Psoas muscle (tissue), 8 donors: ENCODE measurements around the gene LSM10. TPM values are rescaled to one million over a fixed set of nuclear protein-coding genes. Genes with fewer than 3 reads are reported as not detected.
A peak's percentile ranks its signal among the peaks of the same experiment; 100 is the strongest.

Source experiments
- ATAC-seq, 4 donors: fragments of 200-7000 bp; cut with Tn5 transposase; one replicate each; pipeline ENCODE4 v1.9.1; 2020; ENCODE audit warnings: moderate library complexity in 3 of 4, mild to moderate bottlenecking in 2 of 4
- DNase-seq, 2 donors: peaks; one replicate each; pipeline ENCODE4 v3.0.0-alpha.2; 2020
- H3K27ac ChIP-seq: fragments of 200-600 bp; one replicate; pipeline ENCODE4 v1.8.0; 2022
- H3K27me3 ChIP-seq, 3 donors: fragments of 200-600 bp in 1 of 3; one replicate each; pipeline versions ENCODE4 v1.6.1 to v1.8.0; 2013 to 2022; ENCODE audit warnings: low read length in 2 of 3, mild to moderate bottlenecking in 2 of 3, moderate library complexity in 1 of 3; ENCODE audit not compliant: insufficient read depth in 3 of 3
- H3K36me3 ChIP-seq, 2 donors: fragments of 200-600 bp in 1 of 2; one replicate each; pipeline versions ENCODE4 v1.6.1 to v1.8.0; 2013 to 2022; ENCODE audit warnings: low read depth in 1 of 2, mild to moderate bottlenecking in 1 of 2, moderate library complexity in 1 of 2; ENCODE audit not compliant: insufficient read depth in 1 of 2
- H3K4me1 ChIP-seq: fragments of 200-600 bp; one replicate; pipeline ENCODE4 v1.8.0; 2022
- H3K4me3 ChIP-seq: fragments of 200-600 bp; one replicate; pipeline ENCODE4 v1.8.0; 2022; ENCODE audit warnings: mild to moderate bottlenecking
- H3K9me3 ChIP-seq: fragments of 200-600 bp; one replicate; pipeline ENCODE4 v1.8.0; 2022
- WGBS, 3 donors: extraction: QIAGEN DNeasy Blood & Tissue Kit; methylation state at CpG; one replicate each; pipeline versions ENCODE4 v1.1.6 to v1.1.7; 2013; 5-methylcytosine and 5-hydroxymethylcytosine counted together
- intact Hi-C, 2 donors: fragments of 100-400 bp; cut with DNase I; formaldehyde crosslinking; loops; one replicate each; pipeline versions ENCODE4 v1.11.0 to v1.14.2; 2022
- long read RNA-seq, 2 donors: library from polyadenylated mRNA; unstranded; transcript quantifications; one replicate each; pipeline ENCODE4 v2.0.0, GENCODE V29; 2021
- polyA plus RNA-seq, 3 donors: library from polyadenylated mRNA; stranded (reverse); fragments of 200-250 nt; gene quantifications; one replicate each; pipeline ENCODE4 v1.2.3, GENCODE V29; 2013
- total RNA-seq, 4 donors: library from RNA; stranded (reverse); fragmentation: NEBNext Ultra II Directional in 2 of 4; extraction: Animal tissue kit (Norgen Biotek cat#: 25700) in 2 of 4; gene quantifications; one replicate each; pipeline versions ENCODE4 v1.2.1 to v1.2.4, GENCODE V29; 2021 to 2023
- TF ChIP-seq, protein P1 (sequence below): fragments of 200-600 bp; IDR thresholded peaks from one replicate; pipeline ENCODE4 v1.8.0; 2022; ENCODE audit warnings: antibody characterized with exemption
- donor health status: healthy with polysubstance abuse.
- donor health status: DM: no; HTN: no; CAD: no; lungs with moderate emphysema.
- donor health status: Bipolar disorder and iron deficiency.
- donor health status: healthy.
- donor health status: DM: yes; HTN: yes; CAD: no.
- donor health status: DM: no; HTN: no; CAD: no.
- donor health status: DM: no; HTN: no; CAD: no.
- donor health status: DM: yes; HTN: yes; CAD: no.

The LSM10 gene
- total RNA-seq (100 to 1,000 TPM in 1 of 4 donors, 10 to 100 TPM in 3; 80.3 to 102 (median 95.6) TPM), polyA plus RNA-seq (100 to 1,000 TPM; 134 to 246 (median 156) TPM)
- long read RNA-seq, donor 1, transcript LSM10-201 (2 exons, 850 nt) = major isoform, 27 of 29 reads
- long read RNA-seq, donor 1, partial matches to known transcripts = 0 of 29 reads
- long read RNA-seq, donor 1, other reads (novel, unspliced or antisense) = 2 of 29 reads
- long read RNA-seq, donor 2, transcript LSM10-201 (2 exons, 850 nt) = major isoform, 46 of 54 reads
- long read RNA-seq, donor 2, partial matches to known transcripts = 0 of 54 reads
- long read RNA-seq, donor 2, other reads (novel, unspliced or antisense) = 8 of 54 reads

DNA sequence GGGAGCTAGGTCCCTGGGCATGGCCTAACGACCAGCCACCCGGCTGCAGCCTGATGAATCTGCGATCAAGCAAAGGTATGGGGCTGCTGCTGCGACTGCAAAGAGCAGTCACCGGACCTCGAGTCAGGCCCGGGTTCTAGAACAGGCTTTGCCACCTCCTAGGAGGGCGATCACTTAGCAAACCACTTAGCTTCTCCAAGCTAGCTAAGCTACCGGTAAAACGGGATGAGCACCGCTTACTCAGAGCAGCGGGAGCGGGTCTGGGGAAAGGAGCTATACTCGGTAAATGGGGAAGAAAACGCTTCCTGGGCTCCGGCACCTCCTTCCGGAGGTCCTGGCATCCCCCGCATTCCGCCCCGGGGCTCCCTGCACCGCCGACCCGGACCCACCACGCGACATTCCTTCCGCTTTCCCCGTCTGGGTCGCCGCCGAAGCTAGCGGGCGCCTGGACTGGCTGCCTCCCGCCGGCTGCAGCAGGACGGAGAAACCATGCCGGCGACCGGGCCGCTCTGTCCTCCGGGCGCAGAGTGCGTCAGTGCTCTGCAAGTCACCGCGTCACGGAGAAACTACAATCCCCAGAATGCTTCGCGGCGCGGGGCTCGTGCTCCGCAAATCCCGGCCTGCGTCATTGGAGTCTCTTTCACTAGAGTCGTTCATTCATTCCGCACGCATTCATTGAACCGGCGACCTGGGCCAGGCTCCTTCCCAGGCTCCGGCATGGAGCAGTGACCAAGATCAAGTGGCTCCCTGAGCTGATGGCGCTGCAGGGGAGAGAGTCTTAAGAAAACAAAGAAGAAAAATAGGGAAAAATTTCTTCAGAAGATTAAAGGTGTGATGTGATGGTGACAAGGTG lies at the start of gene LSM10:
Gene LSM10, minus strand, starts transcription at position 531 of the 853 bp plus-strand sequence. CDS start 3,779 bp downstream, outside the sequence.
- DNase-seq (peak; percentile 94 to 97), ATAC-seq (peak; percentile 96 to 98 (median 96))
- Histone ChIP-seq H3K27ac (peak within 1 kb of the TSS; percentile 97), H3K27me3 (no peaks in the 10 kb centered on the region), H3K36me3 (peaks cover 0 to 18% of the 10 kb centered on the region in 2 donors), H3K9me3 (no peaks in the 10 kb centered on the region), H3K4me3 (peak within 1 kb of the TSS; percentile 88), H3K4me1 (peaks cover 24% of the 10 kb centered on the region)
- 0% methylated on average over 57 to 60 of the region's 60 CpGs for WGBS, 3 donors
- intact Hi-C loops = no loop called here
- TF ChIP-seq, protein P1, sequence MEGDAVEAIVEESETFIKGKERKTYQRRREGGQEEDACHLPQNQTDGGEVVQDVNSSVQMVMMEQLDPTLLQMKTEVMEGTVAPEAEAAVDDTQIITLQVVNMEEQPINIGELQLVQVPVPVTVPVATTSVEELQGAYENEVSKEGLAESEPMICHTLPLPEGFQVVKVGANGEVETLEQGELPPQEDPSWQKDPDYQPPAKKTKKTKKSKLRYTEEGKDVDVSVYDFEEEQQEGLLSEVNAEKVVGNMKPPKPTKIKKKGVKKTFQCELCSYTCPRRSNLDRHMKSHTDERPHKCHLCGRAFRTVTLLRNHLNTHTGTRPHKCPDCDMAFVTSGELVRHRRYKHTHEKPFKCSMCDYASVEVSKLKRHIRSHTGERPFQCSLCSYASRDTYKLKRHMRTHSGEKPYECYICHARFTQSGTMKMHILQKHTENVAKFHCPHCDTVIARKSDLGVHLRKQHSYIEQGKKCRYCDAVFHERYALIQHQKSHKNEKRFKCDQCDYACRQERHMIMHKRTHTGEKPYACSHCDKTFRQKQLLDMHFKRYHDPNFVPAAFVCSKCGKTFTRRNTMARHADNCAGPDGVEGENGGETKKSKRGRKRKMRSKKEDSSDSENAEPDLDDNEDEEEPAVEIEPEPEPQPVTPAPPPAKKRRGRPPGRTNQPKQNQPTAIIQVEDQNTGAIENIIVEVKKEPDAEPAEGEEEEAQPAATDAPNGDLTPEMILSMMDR = no peak

GRCh38 chr1:36447450-36447849 lies 49.7 kb upstream of the LSM10 start:
- TF ChIP-seq, protein P1 = no peak
- Histone ChIP-seq H3K36me3 (peaks cover 0 to 7% of the 10 kb centered on the region in 2 donors), H3K27ac (no peak overlapping the region), H3K4me3 (no peak overlapping the region), H3K9me3 (no peaks in the 10 kb centered on the region), H3K4me1 (no peaks in the 10 kb centered on the region), H3K27me3 (no peaks in the 10 kb centered on the region)
- no peak for DNase-seq
- intact Hi-C loops = no loop called here
- no peak for ATAC-seq

DNA sequence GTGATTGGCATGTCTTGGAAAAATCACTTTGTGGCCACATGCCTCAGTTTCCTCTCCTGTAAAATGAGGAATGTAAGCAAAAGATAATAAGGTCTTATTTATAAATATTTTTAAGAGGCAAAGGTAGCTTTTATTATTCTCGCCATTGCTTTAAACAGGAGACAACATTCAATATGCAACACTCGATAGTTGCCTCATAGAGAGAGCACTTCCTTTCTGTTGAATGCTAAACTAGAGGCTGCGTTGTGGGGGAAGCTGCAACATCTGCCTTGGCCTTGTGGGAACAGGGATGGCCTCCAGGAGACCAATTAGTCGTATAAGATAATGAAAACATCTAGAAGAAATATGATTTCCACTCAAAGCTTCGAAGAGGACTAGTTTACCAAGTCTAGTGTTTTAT lies 49.0 kb upstream of the LSM10 start:
- H3K4me1 ChIP-seq = no peaks in the 10 kb centered on the region
- no peak for DNase-seq
- TF ChIP-seq, protein P1 = no peak
- intact Hi-C loops = no loop called here
- 67 to 73% (median 72%) methylated on average over 5 of the region's 5 CpGs for WGBS, 3 donors
- no peak overlapping the region for H3K27ac ChIP-seq
- no peaks in the 10 kb centered on the region for H3K27me3 ChIP-seq
- ATAC-seq = no peak
- no peaks in the 10 kb centered on the region for H3K9me3 ChIP-seq
- peaks cover 0 to 7% of the 10 kb centered on the region in 2 donors for H3K36me3 ChIP-seq
- H3K4me3 ChIP-seq = no peak overlapping the region

- intact Hi-C loops = no loop called here
- TF ChIP-seq, protein P1 = no peak
- DNase-seq (no peak), ATAC-seq (no peak)
- no peaks in the 10 kb centered on the region for H3K4me1 ChIP-seq
- WGBS, 3 donors = 60 to 68% (median 61%) methylated on average over 8 of the region's 8 CpGs
- H3K27me3 ChIP-seq = no peaks in the 10 kb centered on the region
- no peak overlapping the region for H3K27ac ChIP-seq
- no peak overlapping the region for H3K4me3 ChIP-seq
- H3K36me3 ChIP-seq = peaks cover 0 to 7% of the 10 kb centered on the region in 2 donors
- no peaks in the 10 kb centered on the region for H3K9me3 ChIP-seq
Measured at GRCh38 chr1:36446271-36446670, 48.6 kb upstream of the LSM10 start.
